Measurements from ENCODE around the gene ATR.

GRCh38 chr3:142502187-142502985 lies 76.1 kb downstream of the ATR start:
- TF ChIP-seq, protein P1, sequence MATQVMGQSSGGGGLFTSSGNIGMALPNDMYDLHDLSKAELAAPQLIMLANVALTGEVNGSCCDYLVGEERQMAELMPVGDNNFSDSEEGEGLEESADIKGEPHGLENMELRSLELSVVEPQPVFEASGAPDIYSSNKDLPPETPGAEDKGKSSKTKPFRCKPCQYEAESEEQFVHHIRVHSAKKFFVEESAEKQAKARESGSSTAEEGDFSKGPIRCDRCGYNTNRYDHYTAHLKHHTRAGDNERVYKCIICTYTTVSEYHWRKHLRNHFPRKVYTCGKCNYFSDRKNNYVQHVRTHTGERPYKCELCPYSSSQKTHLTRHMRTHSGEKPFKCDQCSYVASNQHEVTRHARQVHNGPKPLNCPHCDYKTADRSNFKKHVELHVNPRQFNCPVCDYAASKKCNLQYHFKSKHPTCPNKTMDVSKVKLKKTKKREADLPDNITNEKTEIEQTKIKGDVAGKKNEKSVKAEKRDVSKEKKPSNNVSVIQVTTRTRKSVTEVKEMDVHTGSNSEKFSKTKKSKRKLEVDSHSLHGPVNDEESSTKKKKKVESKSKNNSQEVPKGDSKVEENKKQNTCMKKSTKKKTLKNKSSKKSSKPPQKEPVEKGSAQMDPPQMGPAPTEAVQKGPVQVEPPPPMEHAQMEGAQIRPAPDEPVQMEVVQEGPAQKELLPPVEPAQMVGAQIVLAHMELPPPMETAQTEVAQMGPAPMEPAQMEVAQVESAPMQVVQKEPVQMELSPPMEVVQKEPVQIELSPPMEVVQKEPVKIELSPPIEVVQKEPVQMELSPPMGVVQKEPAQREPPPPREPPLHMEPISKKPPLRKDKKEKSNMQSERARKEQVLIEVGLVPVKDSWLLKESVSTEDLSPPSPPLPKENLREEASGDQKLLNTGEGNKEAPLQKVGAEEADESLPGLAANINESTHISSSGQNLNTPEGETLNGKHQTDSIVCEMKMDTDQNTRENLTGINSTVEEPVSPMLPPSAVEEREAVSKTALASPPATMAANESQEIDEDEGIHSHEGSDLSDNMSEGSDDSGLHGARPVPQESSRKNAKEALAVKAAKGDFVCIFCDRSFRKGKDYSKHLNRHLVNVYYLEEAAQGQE (IDR thresholded peaks at IDR 0.05; ENCODE audit: insufficient read depth in 1 of 2, low read depth in 2 of 2, low read length in 2 of 2): no peak
- no peak for TF ChIP-seq POLR2AphosphoS5 (IDR thresholded peaks at IDR 0.05; ENCODE audit: low read depth, low read length)
- no peak for TF ChIP-seq FOXP2 (optimal IDR thresholded peaks at IDR 0.05; ENCODE audit: borderline replicate concordance, extremely low read depth, extremely low read length, insufficient read depth)

Measured in PFSK-1 (cell line).